NCI-H2227 (cell line): ENCODE results near the gene ARHGEF10L.

ENCODE experiments used
- DNase-seq: peaks from one replicate; lab custom pipeline; 2025; ENCODE audit not compliant: unreplicated experiment; lab: John Stamatoyannopoulos, UW

Gene ARHGEF10L

DNA sequence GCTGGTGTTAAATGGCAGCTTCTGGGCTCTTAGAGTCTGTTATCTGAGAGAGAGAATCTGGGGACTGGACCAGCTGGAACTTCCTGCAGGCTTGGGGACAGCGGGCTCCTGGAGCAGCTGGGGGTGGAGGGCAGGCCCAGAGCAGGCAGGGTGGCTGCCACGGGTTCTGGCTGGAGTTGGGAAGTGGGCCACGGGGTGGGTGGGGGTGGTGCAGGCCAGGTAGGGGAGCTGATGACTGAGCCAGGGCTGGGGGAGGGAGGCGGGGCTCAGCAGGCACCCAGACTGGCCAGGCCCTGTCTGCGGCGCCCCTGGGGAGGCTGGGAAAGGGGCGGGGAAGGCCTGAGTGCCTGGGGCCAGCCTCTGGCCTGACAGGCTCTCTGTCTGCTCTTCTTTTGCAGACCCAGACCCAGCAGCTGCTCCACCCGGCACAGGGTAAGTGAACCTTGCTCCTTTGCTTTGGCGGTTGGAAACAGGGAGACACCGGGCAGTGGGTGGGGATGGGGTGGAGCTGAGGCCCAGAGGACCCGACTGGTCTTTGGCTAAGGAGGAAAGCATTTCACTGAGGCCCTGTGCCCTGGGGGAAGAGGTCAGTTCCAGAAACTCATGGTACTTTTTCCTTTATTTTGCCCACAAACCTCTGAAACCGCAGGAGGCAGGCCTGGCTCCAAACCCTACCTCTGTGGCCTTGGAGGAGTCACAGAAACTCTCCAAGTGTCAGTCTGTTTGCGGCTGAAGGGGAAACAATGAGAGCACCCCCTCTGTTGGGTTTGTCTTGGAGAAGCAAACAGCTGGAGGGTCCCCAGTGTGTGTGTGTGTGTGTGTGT, 48.8 kb downstream of the ARHGEF10L start:
- no peak for DNase-seq

- no peak for DNase-seq
These were observed 52.4 kb downstream of the ARHGEF10L start for GRCh38 chr1:17591814-17592430.

DNA sequence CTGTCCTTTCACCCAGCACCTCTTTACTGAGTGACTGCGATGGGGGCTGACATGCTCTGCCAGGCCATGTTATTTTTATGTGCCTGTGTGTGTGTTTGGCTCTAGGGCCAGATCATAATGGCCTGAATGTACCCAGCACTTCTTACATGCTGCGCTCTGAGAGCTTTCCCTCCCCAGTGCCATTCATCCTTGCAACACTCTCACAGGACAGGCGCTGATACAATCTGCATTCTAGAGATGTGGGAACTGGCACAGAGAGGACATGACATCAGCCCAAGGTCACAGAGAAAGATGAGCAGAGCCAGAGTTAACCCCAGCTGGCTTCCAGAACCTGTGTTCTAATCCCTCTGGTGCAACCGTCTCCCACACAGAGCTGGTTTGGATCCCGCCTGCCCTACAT, 54.5 kb downstream of the ARHGEF10L start:
- no peak for DNase-seq

DNA sequence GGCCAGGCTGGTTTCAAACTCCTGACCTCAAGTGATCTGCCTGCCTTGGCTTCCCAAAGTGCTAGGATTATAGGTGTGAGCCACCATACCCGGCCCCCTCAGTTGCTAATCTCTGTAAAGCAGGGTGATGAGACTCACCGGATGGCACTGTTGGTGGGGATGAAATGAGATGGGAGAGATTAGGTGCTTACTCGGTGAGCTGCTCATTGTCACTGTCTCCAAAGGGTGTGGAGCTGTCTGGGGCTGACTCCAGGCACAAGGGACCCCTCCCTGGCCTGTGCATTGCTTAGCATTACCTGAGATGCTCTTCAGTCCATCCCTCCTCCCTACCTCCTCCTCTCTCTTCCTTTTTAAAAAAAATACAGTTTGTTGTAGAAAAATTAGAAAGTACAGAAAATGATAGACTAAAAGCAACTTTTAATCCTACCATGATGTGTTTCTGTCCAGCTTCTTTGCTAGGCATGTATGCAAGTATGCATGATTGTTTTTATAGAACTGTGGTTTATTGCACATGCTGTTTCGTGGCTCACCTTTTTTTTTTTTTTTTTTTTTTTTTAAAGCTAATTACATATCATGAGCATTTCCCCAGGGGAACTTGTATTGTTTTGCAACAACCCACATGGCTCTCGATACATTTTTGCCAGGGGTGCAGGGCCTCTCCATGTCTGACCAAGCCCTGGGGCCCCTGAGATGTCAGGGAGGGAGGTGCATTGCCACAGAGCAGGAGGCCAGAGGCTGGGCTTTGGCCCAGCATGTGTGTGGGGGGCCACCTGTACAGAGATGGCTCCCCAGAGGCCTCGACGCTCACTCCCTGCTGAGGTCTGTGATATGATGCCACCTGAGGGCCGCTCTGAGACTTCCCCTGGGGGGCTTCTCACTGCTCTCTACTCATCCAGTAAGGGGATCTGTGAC, 55.4 kb downstream of the ARHGEF10L start:
- no peak for DNase-seq

DNA sequence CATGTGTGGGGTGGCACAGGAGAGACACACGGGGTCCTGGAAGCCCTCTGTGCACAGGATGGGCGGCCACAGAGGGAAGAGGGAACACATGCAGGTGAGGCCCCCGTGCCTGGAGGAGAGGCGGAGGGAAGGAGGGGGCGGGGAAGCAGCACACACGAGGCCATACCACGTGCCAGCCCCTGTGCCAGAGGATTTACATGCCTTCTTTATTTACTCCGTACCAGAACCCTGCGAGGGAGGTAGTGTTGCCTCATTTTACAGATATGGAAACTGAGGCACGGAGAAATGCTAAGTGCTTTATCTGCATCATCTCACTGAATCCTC, 56.1 kb downstream of the ARHGEF10L start:
- no peak for DNase-seq

GRCh38 chr1:17596186-17596585, 56.7 kb downstream of the ARHGEF10L start:
- DNase-seq: no peak

- DNase-seq: peak; percentile 81
These were observed 57.4 kb downstream of the ARHGEF10L start for GRCh38 chr1:17596651-17597509.

DNA sequence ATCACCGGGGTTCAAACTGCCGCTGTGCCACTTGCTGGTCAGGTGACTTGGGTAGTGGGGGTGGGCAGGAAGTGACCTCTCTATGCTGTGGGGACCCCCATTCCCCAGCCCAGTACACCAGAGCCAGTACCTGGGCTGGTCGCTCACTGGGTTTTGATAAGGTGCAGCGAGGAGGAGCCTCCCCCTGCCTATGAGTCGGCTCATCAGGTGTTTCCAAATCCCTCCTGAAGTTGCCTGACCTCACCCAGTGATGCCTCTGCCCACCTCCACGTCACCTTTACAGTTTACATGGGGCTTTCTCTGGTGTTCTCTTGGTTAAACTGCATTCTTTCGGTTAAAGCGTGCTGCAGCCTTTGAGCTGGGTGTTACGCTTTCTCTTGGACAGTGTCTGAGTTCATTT, 58.2 kb downstream of the ARHGEF10L start:
- DNase-seq: no peak

GRCh38 chr1:17598251-17598650, 58.8 kb downstream of the ARHGEF10L start:
- no peak for DNase-seq

DNA sequence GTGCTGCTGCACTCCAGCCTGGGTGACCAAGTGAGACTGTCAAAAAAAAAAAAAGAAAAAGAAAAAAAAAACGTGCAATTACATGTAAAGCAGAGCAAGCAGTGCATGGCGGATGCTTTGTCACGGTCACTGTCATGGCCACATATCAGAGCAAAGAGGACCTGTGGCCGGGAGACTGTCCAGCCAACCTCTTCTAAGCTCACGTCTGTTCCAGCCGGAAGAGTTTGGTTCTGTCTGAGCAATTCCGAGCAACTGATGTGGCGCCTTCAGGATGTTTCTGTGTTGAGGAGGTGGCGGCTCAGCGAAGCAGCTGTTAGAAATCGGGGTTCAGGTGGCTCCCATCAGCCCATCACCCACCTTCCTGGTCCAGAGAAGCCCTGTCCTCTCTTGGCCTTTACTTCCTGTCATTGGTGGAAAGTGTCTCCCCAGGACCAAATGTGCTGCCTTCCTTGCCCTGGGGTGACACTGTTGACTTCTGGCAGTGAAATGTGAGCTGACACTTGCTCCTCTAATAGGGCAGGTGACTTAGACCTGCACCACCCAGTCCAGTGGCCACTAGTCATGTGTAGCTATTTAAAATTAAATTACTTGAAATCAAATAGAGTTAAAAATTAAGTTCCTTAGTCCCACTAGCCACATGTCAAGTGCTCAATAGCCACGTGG, 59.9 kb downstream of the ARHGEF10L start:
- no peak for DNase-seq

DNA sequence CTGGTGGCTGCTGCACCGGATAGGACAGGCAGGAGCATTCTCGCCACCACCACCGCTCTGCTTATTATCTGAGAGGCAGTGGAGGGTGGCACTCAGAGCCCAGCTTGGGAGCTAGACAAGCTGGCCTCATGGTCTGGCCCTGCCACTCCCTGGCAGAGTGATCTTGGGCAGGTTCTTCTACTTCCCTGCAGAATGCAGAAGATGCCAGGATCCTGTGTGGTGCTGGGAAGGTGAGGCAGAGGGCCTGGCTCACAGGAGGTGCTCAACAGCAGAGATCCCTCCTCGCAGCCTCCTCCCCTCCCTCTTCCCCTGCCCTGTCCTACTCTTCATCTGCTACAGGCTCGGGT, 60.4 kb downstream of the ARHGEF10L start:
- no peak for DNase-seq

- DNase-seq: no peak
These were observed 60.8 kb downstream of the ARHGEF10L start for GRCh38 chr1:17600321-17600720.

DNA sequence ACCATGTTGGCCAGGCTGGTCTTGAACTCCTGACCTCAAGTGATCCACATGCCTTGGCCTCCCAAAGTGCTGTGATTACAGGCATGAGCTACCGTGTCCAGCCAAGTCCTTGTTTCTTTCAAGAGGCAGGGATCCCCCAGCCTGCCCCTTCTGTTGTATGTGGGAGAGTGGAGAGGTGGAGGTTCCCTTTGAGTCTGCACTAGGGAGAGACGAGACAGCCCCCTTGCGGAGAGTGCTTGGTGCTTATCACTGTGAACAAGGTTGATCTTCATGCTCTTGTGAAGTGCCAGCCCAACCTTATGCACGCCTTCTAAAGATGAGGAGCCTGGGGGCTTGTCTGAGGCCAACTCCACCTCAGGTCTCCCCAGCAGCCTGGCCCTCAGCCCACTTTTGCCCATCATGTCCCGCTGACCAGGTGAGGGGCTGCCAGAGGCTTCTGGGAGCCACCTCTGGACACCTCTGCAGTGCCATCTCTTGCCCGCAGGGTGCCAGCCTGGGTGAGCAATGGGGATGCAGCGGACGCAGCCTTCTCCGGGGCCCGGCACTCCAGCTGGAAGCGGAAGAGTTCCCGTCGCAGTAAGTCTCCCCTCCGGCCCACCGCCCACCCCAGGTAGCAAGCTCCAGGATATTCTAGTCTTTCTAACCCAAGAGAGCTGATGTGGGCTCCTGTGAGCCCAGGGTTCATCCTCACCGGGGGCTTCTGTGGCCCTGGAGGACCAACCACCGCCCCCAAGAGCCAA, 62.3 kb downstream of the ARHGEF10L start:
- DNase-seq: no peak

DNA sequence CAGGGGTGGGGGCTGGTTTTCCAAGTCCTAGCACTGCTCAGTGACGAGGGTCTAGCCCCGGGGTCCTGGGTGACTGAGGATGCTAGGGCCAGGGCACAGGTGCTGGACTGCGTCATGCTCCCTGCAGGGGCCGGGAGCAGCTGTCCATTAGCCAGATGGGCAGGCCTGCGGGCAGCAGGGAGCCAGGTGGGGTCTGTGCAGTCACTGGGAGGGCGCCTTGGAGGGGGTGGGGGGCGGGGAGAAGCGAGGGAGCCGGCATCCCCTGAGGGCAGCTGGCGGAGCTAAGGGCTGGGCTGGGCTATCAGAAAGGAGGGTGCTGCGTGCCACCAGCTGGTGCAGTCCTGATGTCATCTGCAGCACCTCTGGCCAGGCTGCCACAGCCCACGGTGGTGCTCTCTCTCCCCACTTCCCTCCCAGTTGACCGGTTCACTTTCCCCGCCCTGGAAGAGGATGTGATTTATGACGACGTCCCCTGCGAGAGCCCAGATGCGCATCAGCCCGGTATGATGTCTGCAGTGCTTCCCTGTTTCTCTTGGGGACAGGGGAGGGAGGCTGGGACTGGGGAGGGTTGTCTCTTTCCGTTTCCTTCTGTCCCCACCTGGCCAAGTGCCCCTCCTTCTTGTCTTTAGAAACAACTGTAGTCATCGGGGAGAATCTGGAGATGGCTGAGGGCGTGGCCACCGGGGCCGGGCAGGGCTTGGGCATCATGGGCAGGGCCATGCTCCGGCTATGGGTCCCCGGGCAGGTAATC, 63.8 kb downstream of the ARHGEF10L start:
- peak; percentile 65 for DNase-seq

GRCh38 chr1:17605582-17606344, 66.3 kb downstream of the ARHGEF10L start:
- DNase-seq: no peak

- DNase-seq: peak; percentile 77
These were observed 67.4 kb downstream of the ARHGEF10L start for GRCh38 chr1:17606826-17607440.

DNA sequence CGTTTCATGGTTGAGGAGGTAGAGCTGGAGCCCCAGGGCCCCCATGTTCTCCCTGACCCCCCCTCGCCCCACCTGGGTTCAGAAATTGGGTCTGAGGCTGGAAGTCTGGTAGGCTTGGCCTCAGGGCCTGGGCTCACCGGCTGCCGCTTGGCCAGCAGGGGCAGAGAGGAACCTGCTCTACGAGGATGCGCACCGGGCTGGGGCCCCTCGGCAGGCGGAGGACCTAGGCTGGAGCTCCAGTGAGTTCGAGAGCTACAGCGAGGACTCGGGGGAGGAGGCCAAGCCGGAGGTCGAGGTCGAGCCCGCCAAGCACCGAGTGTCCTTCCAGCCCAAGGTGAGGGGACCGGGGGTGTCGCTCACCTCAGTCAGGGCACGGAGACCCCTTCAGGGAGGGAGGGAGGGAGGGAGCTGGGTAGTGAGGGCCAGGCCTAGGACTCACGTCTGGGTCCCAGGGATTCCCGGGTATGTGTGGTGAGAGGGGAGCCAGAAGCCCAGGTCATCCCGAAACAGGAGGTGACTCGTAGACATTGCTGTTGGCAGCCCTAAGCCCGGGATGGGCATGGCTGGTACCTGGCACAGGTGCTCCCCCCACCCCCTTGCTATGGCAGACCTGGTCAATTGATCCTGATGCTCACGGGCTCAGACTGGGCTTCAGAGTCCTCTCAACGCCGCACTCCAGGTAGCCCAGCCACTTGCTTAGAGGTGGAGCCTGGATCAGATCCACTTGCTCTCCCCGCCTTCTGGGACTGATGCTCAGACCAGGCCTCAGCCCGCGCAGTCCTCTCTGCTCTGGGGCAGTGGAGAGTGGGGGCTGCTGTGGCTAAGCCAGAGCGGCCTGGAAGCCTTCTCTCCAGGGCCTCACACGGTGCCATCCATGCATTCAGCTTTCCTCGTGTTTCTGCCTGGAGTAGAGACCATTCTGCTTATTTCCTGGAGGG, 68.4 kb downstream of the ARHGEF10L start:
- no peak for DNase-seq
